Sigmoid colon (tissue), 7 donors: ENCODE data around the gene PRXL2B. TPM values are rescaled to one million over a fixed set of nuclear protein-coding genes. Genes with fewer than 3 reads are reported as not detected.

Source experiments
- DNase-seq: peaks from one replicate; pipeline ENCODE4 v3.0.0-alpha.2; 2019
- H3K27ac ChIP-seq, 4 donors: fragments of 200-600 bp; sonication (generic); one replicate each; pipeline ENCODE4 v1.5.1; 2016 to 2019; ENCODE audit warnings: mild to moderate bottlenecking in 1 of 4
- H3K27me3 ChIP-seq, 3 donors: fragments of 200-600 bp; sonication (generic); one replicate each; pipeline ENCODE4 v1.5.1; 2019; ENCODE audit warnings: mild to moderate bottlenecking in 1 of 3
- H3K36me3 ChIP-seq, 4 donors: fragments of 200-600 bp; sonication (generic); one replicate each; pipeline ENCODE4 v1.5.1; 2016 to 2019
- H3K4me1 ChIP-seq, 4 donors: fragments of 200-600 bp; sonication (generic); one replicate each; pipeline ENCODE4 v1.5.1; 2017 to 2019
- H3K4me3 ChIP-seq, 4 donors: fragments of 200-600 bp; sonication (generic); one replicate each; pipeline ENCODE4 v1.5.1; 2017 to 2019; ENCODE audit warnings: mild to moderate bottlenecking in 2 of 4, moderate library complexity in 1 of 4
- H3K9me3 ChIP-seq, 4 donors: fragments of 200-600 bp in 3 of 4; sonication (generic) in 3 of 4; one replicate each; pipeline versions ENCODE4 v1.5.1 to v1.6.1; 2013 to 2019
- EP300 ChIP-seq, 4 donors: sonication (generic); formaldehyde crosslinking; IDR thresholded peaks; one replicate each; pipeline ENCODE4 v1.6.1; 2017; ENCODE audit warnings: antibody characterized with exemption in 4 of 4
- POLR2A ChIP-seq, 2 donors: fragments of 450-650 bp; IDR thresholded peaks; one replicate each; pipeline ENCODE4 v1.6.1; 2016; ENCODE audit warnings: antibody characterized with exemption in 2 of 2, mild to moderate bottlenecking in 2 of 2, moderate library complexity in 2 of 2
- POLR2AphosphoS5 ChIP-seq, 4 donors: sonication (generic); formaldehyde crosslinking; IDR thresholded peaks; one replicate each; pipeline ENCODE4 v1.6.1; 2017; ENCODE audit warnings: antibody characterized with exemption in 4 of 4
- WGBS, 2 donors: extraction: QIAGEN DNeasy Blood & Tissue Kit; methylation state at CpG; one replicate each; pipeline ENCODE4 v1.1.7; 2013; 5-methylcytosine and 5-hydroxymethylcytosine counted together
- intact Hi-C: fragments of 100-400 bp; cut with DNase I; formaldehyde crosslinking; loops from one replicate; pipeline ENCODE4 v1.15.1; 2023
- polyA plus RNA-seq, 3 donors: library from polyadenylated mRNA; stranded (reverse); fragments of 200-250 nt; gene quantifications; one replicate each; pipeline ENCODE4 v1.2.3, GENCODE V29; 2013
- total RNA-seq, 4 donors: library from RNA; depleted of rRNA; stranded (reverse); fragments of >200 nt; gene quantifications; one replicate each; pipeline ENCODE4 v1.1.0, GENCODE V29; 2016
- TF ChIP-seq, protein P1 (sequence below), 4 experiments: fragments of 450-650 bp in 3 of 4; fragments of 200-600 bp in 1 of 4; IDR thresholded peaks; one replicate each; pipeline ENCODE4 v1.5.1; 2016 to 2019; ENCODE audit warnings: antibody characterized with exemption in 4 of 4, mild to moderate bottlenecking in 3 of 4, moderate library complexity in 2 of 4
- donor health status: healthy with polysubstance abuse.
- donor health status: Bipolar disorder and iron deficiency.
- donor health status: healthy.

PRXL2B gene
- total and polyA plus RNA-seq, 7 donors = 8.6 to 53.2 (median 18.2) TPM

DNA sequence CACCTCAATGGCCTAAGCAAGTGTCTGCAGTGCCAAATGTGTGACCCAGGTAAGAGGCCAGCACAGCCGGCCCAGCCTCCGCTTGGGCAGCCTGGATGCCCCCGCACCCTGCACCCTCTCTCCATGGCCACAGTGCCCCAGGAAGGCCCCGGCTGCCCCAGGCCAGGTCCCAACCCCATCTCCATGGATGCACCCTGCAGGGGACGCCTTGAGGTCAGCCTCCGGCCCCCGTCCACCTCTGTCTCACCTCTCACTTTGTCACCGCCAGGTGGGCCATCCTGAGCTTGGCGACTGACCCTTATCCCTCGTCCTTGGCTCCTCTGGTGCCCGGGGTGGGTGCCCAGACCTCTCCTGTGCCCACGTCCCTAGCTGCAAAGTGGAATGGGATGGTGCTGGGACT is 28.2 kb upstream of the PRXL2B start:
- peaks cover 5 to 58% (median 12%) of the 10 kb centered on the region in 4 donors for H3K36me3 ChIP-seq

GRCh38 chr1:2558861-2559260 is 27.7 kb upstream of the PRXL2B start:
- Histone ChIP-seq H3K27me3 (no peaks in the 10 kb centered on the region), H3K9me3 (no peaks in the 10 kb centered on the region), H3K4me1 (peaks cover 0 to 35% (median 34%) of the 10 kb centered on the region in 4 donors), H3K27ac (no peak overlapping the region), H3K36me3 (peaks cover 5 to 58% (median 12%) of the 10 kb centered on the region in 4 donors), H3K4me3 (no peak overlapping the region)
- 94% methylated on average over 6 of the region's 6 CpGs for WGBS, 2 donors
- TF ChIP-seq POLR2A (IDR thresholded peaks at IDR 0.05) = no peak
- no peak for TF ChIP-seq POLR2AphosphoS5 (IDR thresholded peaks at IDR 0.05)
- no peak for TF ChIP-seq EP300 (IDR thresholded peaks at IDR 0.05)
- TF ChIP-seq, protein P1, sequence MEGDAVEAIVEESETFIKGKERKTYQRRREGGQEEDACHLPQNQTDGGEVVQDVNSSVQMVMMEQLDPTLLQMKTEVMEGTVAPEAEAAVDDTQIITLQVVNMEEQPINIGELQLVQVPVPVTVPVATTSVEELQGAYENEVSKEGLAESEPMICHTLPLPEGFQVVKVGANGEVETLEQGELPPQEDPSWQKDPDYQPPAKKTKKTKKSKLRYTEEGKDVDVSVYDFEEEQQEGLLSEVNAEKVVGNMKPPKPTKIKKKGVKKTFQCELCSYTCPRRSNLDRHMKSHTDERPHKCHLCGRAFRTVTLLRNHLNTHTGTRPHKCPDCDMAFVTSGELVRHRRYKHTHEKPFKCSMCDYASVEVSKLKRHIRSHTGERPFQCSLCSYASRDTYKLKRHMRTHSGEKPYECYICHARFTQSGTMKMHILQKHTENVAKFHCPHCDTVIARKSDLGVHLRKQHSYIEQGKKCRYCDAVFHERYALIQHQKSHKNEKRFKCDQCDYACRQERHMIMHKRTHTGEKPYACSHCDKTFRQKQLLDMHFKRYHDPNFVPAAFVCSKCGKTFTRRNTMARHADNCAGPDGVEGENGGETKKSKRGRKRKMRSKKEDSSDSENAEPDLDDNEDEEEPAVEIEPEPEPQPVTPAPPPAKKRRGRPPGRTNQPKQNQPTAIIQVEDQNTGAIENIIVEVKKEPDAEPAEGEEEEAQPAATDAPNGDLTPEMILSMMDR (IDR thresholded peaks at IDR 0.05) = no peak
- intact Hi-C loops = loop anchor here (10.0 kb wide), 1 partner anchor 86 kb away; no protein-coding TSS in a partner anchor
- DNase-seq = no peak

More for the DNA sequence above, 28.2 kb upstream of the PRXL2B start:
- Histone ChIP-seq H3K4me3 (no peak overlapping the region), H3K27ac (no peak overlapping the region), H3K4me1 (peaks cover 0 to 35% (median 34%) of the 10 kb centered on the region in 4 donors), H3K9me3 (no peaks in the 10 kb centered on the region), H3K27me3 (no peaks in the 10 kb centered on the region)
- 94 to 95% methylated on average over 12 of the region's 12 CpGs for WGBS, 2 donors
- TF ChIP-seq, protein P1 (IDR thresholded peaks at IDR 0.05) = no peak
- TF ChIP-seq EP300 (IDR thresholded peaks at IDR 0.05) = no peak
- TF ChIP-seq POLR2AphosphoS5 (IDR thresholded peaks at IDR 0.05) = no peak
- DNase-seq = no peak
- intact Hi-C loops = loop anchor here (10.0 kb wide), 1 partner anchor 86 kb away; no protein-coding TSS in a partner anchor

DNA sequence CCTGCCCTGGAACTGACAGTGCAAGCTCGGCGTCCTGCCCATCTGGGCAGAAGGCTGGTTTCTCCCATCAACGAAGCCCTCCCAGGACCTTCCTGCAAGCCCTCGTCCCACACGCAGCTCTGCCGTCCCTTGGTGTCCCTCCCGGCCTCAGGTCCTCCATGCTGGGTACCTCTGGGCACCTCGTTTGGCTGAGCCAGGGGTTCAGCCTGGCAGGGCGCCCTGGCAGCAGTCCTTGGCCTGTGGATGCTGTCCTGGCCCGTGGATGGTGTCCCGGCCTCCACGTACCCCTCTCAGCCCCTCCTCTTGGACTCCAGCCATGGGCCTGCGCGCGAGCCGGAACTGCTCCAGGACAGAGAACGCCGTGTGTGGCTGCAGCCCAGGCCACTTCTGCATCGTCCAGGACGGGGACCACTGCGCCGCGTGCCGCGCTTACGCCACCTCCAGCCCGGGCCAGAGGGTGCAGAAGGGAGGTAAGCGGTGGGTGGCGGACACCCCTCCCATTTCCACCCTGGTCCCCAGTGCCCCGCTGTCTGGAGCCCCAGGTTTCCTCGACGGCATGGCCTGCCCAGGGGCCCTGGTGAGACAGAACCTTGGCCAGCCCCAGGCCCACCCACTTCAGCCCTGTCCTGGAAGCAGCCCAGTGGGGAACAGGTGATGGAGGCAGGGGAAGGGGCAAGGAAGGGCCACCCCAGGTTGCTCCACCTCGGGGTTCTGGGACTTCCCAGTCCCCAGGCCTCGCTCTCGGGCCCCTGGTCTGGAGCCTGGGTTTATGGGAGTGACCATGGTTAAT is 26.9 kb upstream of the PRXL2B start:
- no peaks in the 10 kb centered on the region for H3K9me3 ChIP-seq
- 84 to 87% methylated on average over 35 of the region's 35 CpGs for WGBS, 2 donors
- TF ChIP-seq POLR2A (IDR thresholded peaks at IDR 0.05) (no peak), POLR2AphosphoS5 (IDR thresholded peaks at IDR 0.05) (no peak), EP300 (IDR thresholded peaks at IDR 0.05) (no peak)
- TF ChIP-seq, protein P1 (IDR thresholded peaks at IDR 0.05) = no peak
- H3K4me3 ChIP-seq = no peak overlapping the region
- no peaks in the 10 kb centered on the region for H3K27me3 ChIP-seq
- H3K36me3 ChIP-seq = peaks cover 5 to 58% (median 12%) of the 10 kb centered on the region in 4 donors
- no peak overlapping the region for H3K27ac ChIP-seq
- H3K4me1 ChIP-seq = peaks cover 0 to 35% (median 34%) of the 10 kb centered on the region in 4 donors
- no peak for DNase-seq
- intact Hi-C loops = loop anchor here (10.0 kb wide), 1 partner anchor 85 kb away; no protein-coding TSS in a partner anchor

DNA sequence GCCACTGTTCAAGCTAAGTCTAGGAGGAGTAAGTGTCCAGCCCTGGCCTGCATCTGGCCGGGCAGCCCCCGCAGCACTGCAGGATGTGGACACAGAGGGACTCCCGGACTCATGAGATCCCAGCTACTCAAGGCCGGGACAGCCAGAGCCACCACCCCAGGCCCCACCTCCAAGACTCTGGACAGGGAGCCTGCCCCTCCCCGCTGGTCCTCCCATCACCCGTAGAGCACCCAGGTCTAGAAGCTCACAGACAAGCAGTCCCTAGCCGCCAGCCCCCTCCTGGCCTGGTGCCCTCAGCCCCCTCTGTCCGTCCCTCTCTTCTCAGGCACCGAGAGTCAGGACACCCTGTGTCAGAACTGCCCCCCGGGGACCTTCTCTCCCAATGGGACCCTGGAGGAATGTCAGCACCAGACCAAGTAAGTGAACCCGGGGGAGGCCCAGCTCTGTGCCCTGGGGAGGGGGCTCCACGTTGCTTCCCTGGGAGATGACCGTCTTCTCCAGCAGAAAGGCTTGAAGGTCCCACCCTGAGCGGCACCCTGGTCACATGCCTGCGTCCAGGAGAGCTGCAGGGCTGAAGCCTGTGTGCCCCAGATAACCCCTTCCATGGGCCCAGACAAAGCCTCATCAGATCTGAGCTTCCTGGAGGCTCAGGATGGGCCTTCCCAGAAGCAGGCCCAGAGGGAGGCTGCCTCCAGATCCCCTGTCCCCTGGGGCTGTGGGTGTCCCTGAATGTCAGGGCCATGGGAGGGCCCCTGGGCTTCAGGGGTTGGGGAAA is 26.1 kb upstream of the PRXL2B start:
- H3K4me3 ChIP-seq = no peak overlapping the region
- H3K9me3 ChIP-seq = no peaks in the 10 kb centered on the region
- H3K36me3 ChIP-seq = peaks cover 5 to 58% (median 12%) of the 10 kb centered on the region in 4 donors
- H3K4me1 ChIP-seq = peaks cover 0 to 29% (median 27%) of the 10 kb centered on the region in 4 donors
- intact Hi-C loops = no loop called here
- no peaks in the 10 kb centered on the region for H3K27me3 ChIP-seq
- H3K27ac ChIP-seq = no peak overlapping the region
- DNase-seq = no peak
- TF ChIP-seq EP300 (IDR thresholded peaks at IDR 0.05) (no peak), POLR2AphosphoS5 (IDR thresholded peaks at IDR 0.05) (no peak), POLR2A (IDR thresholded peaks at IDR 0.05) (no peak)
- TF ChIP-seq, protein P1 (IDR thresholded peaks at IDR 0.05) = no peak
- WGBS, 2 donors = 87 to 90% methylated on average over 15 of the region's 15 CpGs
